HG02798 (cell line): Measurements from ENCODE around the gene GTSF1L.

Experiments
- ATAC-seq: cut with Tn5 transposase; IDR thresholded peaks from one replicate; pipeline ENCODE4 v1.9.1; 2021; ENCODE audit warnings: mild to moderate bottlenecking; ENCODE audit not compliant: unreplicated experiment, poor library complexity

GTSF1L gene

GRCh38 chr20:43676368-43676767 is 50.4 kb downstream of the GTSF1L start:
- no peak for ATAC-seq
